Nephron progenitor cell (in vitro differentiated cells): ENCODE results near the gene COQ5.

ENCODE experiments used
- DNase-seq: peaks from one replicate; pipeline ENCODE4 v3.0.0; 2021
- H3K27ac Mint-ChIP-seq: 2 replicates; pipeline ENCODE4 v1.8.0; 2021; ENCODE audit warnings: mild to moderate bottlenecking, moderate library complexity, mixed read lengths
- H3K27me3 Mint-ChIP-seq: 2 replicates; pipeline ENCODE4 v1.8.0; 2021; ENCODE audit warnings: mild to moderate bottlenecking, low read depth, mixed read lengths; ENCODE audit not compliant: poor library complexity
- H3K36me3 Mint-ChIP-seq: 2 replicates; pipeline ENCODE4 v1.8.0; 2021; ENCODE audit warnings: low read depth, mixed read lengths
- H3K4me1 Mint-ChIP-seq: 2 replicates; pipeline ENCODE4 v1.8.0; 2021; ENCODE audit warnings: mixed read lengths
- H3K4me3 Mint-ChIP-seq: 2 replicates; pipeline ENCODE4 v1.8.0; 2021; ENCODE audit warnings: mild to moderate bottlenecking, moderate library complexity, mixed read lengths
- H3K9me3 Mint-ChIP-seq: 2 replicates; pipeline ENCODE4 v1.8.0; 2021; ENCODE audit warnings: mild to moderate bottlenecking, moderate library complexity, mixed read lengths
- CTCF ChIP-seq: fragments of 200-600 bp; sonication (generic); IDR thresholded peaks from 2 replicates; pipeline ENCODE4 v1.5.0; 2021; ENCODE audit warnings: antibody characterized with exemption

COQ5 gene

GRCh38 chr12:120466560-120467315 lies 62.2 kb downstream of the COQ5 start:
- peak overlapping the region; percentile 66 for H3K4me3 Mint-ChIP-seq
- peaks cover 2% of the 10 kb centered on the region for H3K27me3 Mint-ChIP-seq
- peak; percentile 52 for DNase-seq
- peak overlapping the region; percentile 42 for H3K27ac Mint-ChIP-seq
- no peaks in the 10 kb centered on the region for H3K9me3 Mint-ChIP-seq
- peaks cover 41% of the 10 kb centered on the region for H3K4me1 Mint-ChIP-seq
- TF ChIP-seq CTCF, result peak; percentile 52
- H3K36me3 Mint-ChIP-seq, result peaks cover 59% of the 10 kb centered on the region

GRCh38 chr12:120465756-120466155 lies 63.2 kb downstream of the COQ5 start:
- peaks cover 41% of the 10 kb centered on the region for H3K4me1 Mint-ChIP-seq
- H3K9me3 Mint-ChIP-seq, result no peaks in the 10 kb centered on the region
- no peak for TF ChIP-seq CTCF
- peaks cover 65% of the 10 kb centered on the region for H3K36me3 Mint-ChIP-seq
- no peak overlapping the region for H3K4me3 Mint-ChIP-seq
- no peak overlapping the region for H3K27ac Mint-ChIP-seq
- H3K27me3 Mint-ChIP-seq, result peaks cover 2% of the 10 kb centered on the region
- DNase-seq, result no peak

GRCh38 chr12:120463712-120464111 lies 65.2 kb downstream of the COQ5 start:
- Mint-ChIP-seq H3K4me1 (peaks cover 33% of the 10 kb centered on the region), H3K4me3 (no peak overlapping the region), H3K9me3 (no peaks in the 10 kb centered on the region), H3K36me3 (peaks cover 82% of the 10 kb centered on the region), H3K27ac (peak overlapping the region; percentile 43), H3K27me3 (no peaks in the 10 kb centered on the region)
- no peak for DNase-seq
- no peak for TF ChIP-seq CTCF

GRCh38 chr12:120462099-120462640 lies 66.8 kb downstream of the COQ5 start:
- no peak for DNase-seq
- no peak for TF ChIP-seq CTCF
- no peaks in the 10 kb centered on the region for H3K27me3 Mint-ChIP-seq
- H3K4me3 Mint-ChIP-seq, result no peak overlapping the region
- no peaks in the 10 kb centered on the region for H3K9me3 Mint-ChIP-seq
- H3K36me3 Mint-ChIP-seq, result peaks cover 82% of the 10 kb centered on the region
- peak overlapping the region; percentile 79 for H3K27ac Mint-ChIP-seq
- peaks cover 18% of the 10 kb centered on the region for H3K4me1 Mint-ChIP-seq

GRCh38 chr12:120460157-120460556 lies 68.8 kb downstream of the COQ5 start:
- Mint-ChIP-seq H3K27ac (peak overlapping the region; percentile 73), H3K4me1 (no peaks in the 10 kb centered on the region), H3K4me3 (no peak overlapping the region), H3K9me3 (no peaks in the 10 kb centered on the region), H3K36me3 (peaks cover 80% of the 10 kb centered on the region), H3K27me3 (no peaks in the 10 kb centered on the region)
- no peak for DNase-seq
- TF ChIP-seq CTCF, result no peak

GRCh38 chr12:120457133-120457532 lies 71.8 kb downstream of the COQ5 start:
- Mint-ChIP-seq H3K9me3 (no peaks in the 10 kb centered on the region), H3K27ac (peak overlapping the region; percentile 66), H3K4me3 (no peak overlapping the region), H3K36me3 (peaks cover 59% of the 10 kb centered on the region), H3K27me3 (no peaks in the 10 kb centered on the region), H3K4me1 (no peaks in the 10 kb centered on the region)
- no peak for DNase-seq
- no peak for TF ChIP-seq CTCF
